MCF 10A (cell line): ENCODE data around the gene DENND2D. TPM values are rescaled to one million over a fixed set of nuclear protein-coding genes. Genes with fewer than 3 reads are reported as not detected.
A peak's percentile ranks its signal among the peaks of the same experiment; 100 is the strongest.

Experiments used
- BruUV-seq: library from RNA; stranded (reverse); fragments of 400-500 nt; replicated peaks from 2 replicates; lab custom pipeline; 2021; lab: Mats Ljungman, UMichigan
- CTCF ChIA-PET: fragments of 300-600 bp; sonication (Branson Sonifier 250); formaldehyde crosslinking; extraction: SDS; loops from one replicate; lab custom pipeline; 2021; ENCODE audit warnings: antibody characterized with exemption, inconsistent platforms; lab: Yijun Ruan, JAX
- POLR2A ChIA-PET: fragments of 300-600, 350-650 bp; sonication (Branson Sonifier 250); formaldehyde crosslinking; extraction: SDS; loops from one replicate; lab custom pipeline; 2020; ENCODE audit warnings: antibody characterized with exemption, inconsistent platforms; lab: Yijun Ruan, JAX
- DNase-seq: peaks from one replicate; pipeline ENCODE4 v3.0.0-alpha.2; 2018; ENCODE audit not compliant: unreplicated experiment
- H3K27ac Mint-ChIP-seq: one replicate; pipeline ENCODE4 v1.8.0; 2022; ENCODE audit warnings: mild to moderate bottlenecking, low read depth, mixed read lengths; ENCODE audit not compliant: unreplicated experiment
- H3K27me3 Mint-ChIP-seq: one replicate; pipeline ENCODE4 v1.8.0; 2022; ENCODE audit warnings: mixed read lengths; ENCODE audit not compliant: insufficient read depth, unreplicated experiment
- H3K36me3 Mint-ChIP-seq: one replicate; pipeline ENCODE4 v1.8.0; 2022; ENCODE audit warnings: mild to moderate bottlenecking, moderate library complexity, mixed read lengths; ENCODE audit not compliant: insufficient read depth, unreplicated experiment
- H3K4me1 Mint-ChIP-seq: one replicate; pipeline ENCODE4 v1.8.0; 2022; ENCODE audit warnings: mixed read lengths; ENCODE audit not compliant: insufficient read depth, unreplicated experiment
- H3K4me3 Mint-ChIP-seq: one replicate; pipeline ENCODE4 v1.8.0; 2022; ENCODE audit warnings: mild to moderate bottlenecking, moderate library complexity, mixed read lengths; ENCODE audit not compliant: unreplicated experiment
- H3K9me3 Mint-ChIP-seq: one replicate; pipeline ENCODE4 v1.8.0; 2022; ENCODE audit warnings: mixed read lengths; ENCODE audit not compliant: unreplicated experiment
- CTCF ChIP-seq: fragments of 200-600 bp; IDR thresholded peaks from one replicate; pipeline ENCODE4 v1.8.0; 2022; ENCODE audit warnings: antibody characterized with exemption, mild to moderate bottlenecking; ENCODE audit not compliant: unreplicated experiment
- intact Hi-C: fragments of 100-400 bp; cut with micrococcal nuclease; formaldehyde crosslinking; loops from 2 replicates; pipeline ENCODE4 v1.14.1; 2022
- total RNA-seq: library from RNA; stranded (reverse); gene quantifications from 2 replicates; pipeline ENCODE4 v1.2.3, GENCODE V29; 2022

DENND2D gene
- total RNA-seq, 1 experiment from 2014 or later, result 6.0 TPM

- ChIA-PET CTCF (interaction anchor here (0.6 to 5.2 kb wide), 10 partner anchors 10 to 541 kb away, joined by 3 to 59 read pairs (median 3); no protein-coding TSS in a partner anchor), POLR2A (interaction anchor here (0.6 to 1.6 kb wide), 8 partner anchors 14 to 616 kb away, joined by 3 to 8 read pairs (median 4); partner anchors contain the start of gene INKA2)
- Mint-ChIP-seq H3K4me1 (peaks cover 24% of the 10 kb centered on the region), H3K27ac (peak overlapping the region; percentile 72), H3K27me3 (no peaks in the 10 kb centered on the region), H3K4me3 (peak overlapping the region; percentile 52), H3K36me3 (no peaks in the 10 kb centered on the region), H3K9me3 (no peaks in the 10 kb centered on the region)
- TF ChIP-seq CTCF, result no peak
- DNase-seq, result no peak
- no TSS peak for BruUV-seq
- intact Hi-C loops, result no loop called here
Measured at GRCh38 chr1:111228748-111229126, 28.3 kb upstream of the DENND2D start.

- Mint-ChIP-seq H3K27ac (peak overlapping the region; percentile 72), H3K36me3 (no peaks in the 10 kb centered on the region), H3K4me3 (peak overlapping the region; percentile 52), H3K4me1 (peaks cover 29% of the 10 kb centered on the region), H3K9me3 (no peaks in the 10 kb centered on the region), H3K27me3 (no peaks in the 10 kb centered on the region)
- ChIA-PET POLR2A (interaction anchor here (0.6 to 1.6 kb wide), 9 partner anchors 8 to 615 kb away, joined by 3 to 8 read pairs (median 3); partner anchors contain the start of gene INKA2), CTCF (interaction anchor here (0.6 to 5.2 kb wide), 13 partner anchors 10 to 703 kb away, joined by 3 to 59 read pairs (median 3); no protein-coding TSS in a partner anchor)
- DNase-seq, result peak; percentile 91
- no TSS peak for BruUV-seq
- intact Hi-C loops, result no loop called here
- TF ChIP-seq CTCF, result no peak
Measured at GRCh38 chr1:111227851-111228747, 27.7 kb upstream of the DENND2D start.

GRCh38 chr1:111227434-111227833 lies 27.0 kb upstream of the DENND2D start, which contains the start of gene CHI3L2:
TSS of gene CHI3L2 (plus strand) at chr1:111227713. CDS start at chr1:111227730, 17 bp downstream.
- no peaks in the 10 kb centered on the region for H3K9me3 Mint-ChIP-seq
- H3K27me3 Mint-ChIP-seq, result no peaks in the 10 kb centered on the region
- H3K4me1 Mint-ChIP-seq, result peaks cover 36% of the 10 kb centered on the region
- peak; percentile 92 for DNase-seq
- H3K27ac Mint-ChIP-seq, result peak within 1 kb of the TSS; percentile 72
- peak within 1 kb of the TSS; percentile 52 for H3K4me3 Mint-ChIP-seq
- ChIA-PET CTCF (interaction anchor here (0.5 to 5.2 kb wide), 6 partner anchors 29 to 512 kb away, joined by 3 to 59 read pairs (median 3); no protein-coding TSS in a partner anchor), POLR2A (interaction anchor here (1.0 to 1.6 kb wide), 4 partner anchors 9 to 173 kb away, joined by 3 to 6 read pairs (median 4); no protein-coding TSS in a partner anchor)
- intact Hi-C loops, result no loop called here
- no peaks in the 10 kb centered on the region for H3K36me3 Mint-ChIP-seq
- no TSS peak for BruUV-seq
- TF ChIP-seq CTCF, result no peak
